Measurements from ENCODE around the gene VSTM4.

The VSTM4 gene

GRCh38 chr10:49068209-49068608 lies 47.1 kb downstream of the VSTM4 start:
- DNase-seq, result no peak

- DNase-seq, result no peak
Measured at GRCh38 chr10:49066944-49067730, 48.2 kb downstream of the VSTM4 start.

GRCh38 chr10:49062229-49062628 lies 53.1 kb downstream of the VSTM4 start:
- DNase-seq, result no peak

- no peak for DNase-seq
Measured at GRCh38 chr10:49061667-49062066, 53.7 kb downstream of the VSTM4 start.

GRCh38 chr10:49058463-49059255 lies 56.7 kb downstream of the VSTM4 start:
- no peak for DNase-seq

- no peak for DNase-seq
Measured at GRCh38 chr10:49057231-49057880, 58.0 kb downstream of the VSTM4 start.

GRCh38 chr10:49056356-49056755 lies 59.0 kb downstream of the VSTM4 start:
- no peak for DNase-seq

GRCh38 chr10:49055221-49055849 lies 60.0 kb downstream of the VSTM4 start:
- no peak for DNase-seq

- DNase-seq, result no peak
Measured at GRCh38 chr10:49054753-49055152, 60.6 kb downstream of the VSTM4 start.

GRCh38 chr10:49053998-49054692 lies 61.2 kb downstream of the VSTM4 start:
- DNase-seq, result no peak

GRCh38 chr10:49053053-49053997 lies 62.0 kb downstream of the VSTM4 start:
- DNase-seq, result no peak

GRCh38 chr10:49052069-49052468 lies 63.3 kb downstream of the VSTM4 start:
- DNase-seq, result no peak

GRCh38 chr10:49050906-49051305 lies 64.4 kb downstream of the VSTM4 start:
- DNase-seq, result no peak

GRCh38 chr10:49050366-49050765 lies 65.0 kb downstream of the VSTM4 start:
- DNase-seq, result no peak

GRCh38 chr10:49049660-49050059 lies 65.7 kb downstream of the VSTM4 start:
- DNase-seq, result no peak

GRCh38 chr10:49047128-49047639 lies 68.1 kb downstream of the VSTM4 start:
- DNase-seq, result no peak

GRCh38 chr10:49044293-49045193 lies 70.8 kb downstream of the VSTM4 start:
- no peak for DNase-seq

GRCh38 chr10:49040601-49041000 lies 74.7 kb downstream of the VSTM4 start:
- DNase-seq, result no peak

GRCh38 chr10:49039409-49039808 lies 75.9 kb downstream of the VSTM4 start:
- DNase-seq, result no peak

GRCh38 chr10:49038711-49039110 lies 76.6 kb downstream of the VSTM4 start:
- DNase-seq, result no peak
